ENCODE data around the gene FBXO46. TPM values are rescaled to one million over a fixed set of nuclear protein-coding genes. Genes with fewer than 3 reads are reported as not detected.

Gene FBXO46
- total RNA-seq, 2 donors from 2014 or later, result 38.4 to 46.5 TPM

GRCh38 chr19:45681391-45682015, 49.2 kb downstream of the FBXO46 start:
- peak; percentile 87 to 95 for DNase-seq
- H3K4me1 Mint-ChIP-seq (ENCODE audit: low read depth), result peaks cover 16% of the 10 kb centered on the region
- peak overlapping the region; percentile 79 to 89 for H3K4me3 Mint-ChIP-seq
- H3K27ac Mint-ChIP-seq, result no peak overlapping the region
- H3K27me3 Mint-ChIP-seq (ENCODE audit: low read depth), result no peaks in the 10 kb centered on the region
- peaks cover 0 to 7% of the 10 kb centered on the region in 2 donors for H3K36me3 Mint-ChIP-seq (ENCODE audit: insufficient read depth in 2 of 2)
- no peaks in the 10 kb centered on the region for H3K9me3 Mint-ChIP-seq
- ATAC-seq (replicated peaks in 1 of 2), result peak; percentile 88 to 92

DNA sequence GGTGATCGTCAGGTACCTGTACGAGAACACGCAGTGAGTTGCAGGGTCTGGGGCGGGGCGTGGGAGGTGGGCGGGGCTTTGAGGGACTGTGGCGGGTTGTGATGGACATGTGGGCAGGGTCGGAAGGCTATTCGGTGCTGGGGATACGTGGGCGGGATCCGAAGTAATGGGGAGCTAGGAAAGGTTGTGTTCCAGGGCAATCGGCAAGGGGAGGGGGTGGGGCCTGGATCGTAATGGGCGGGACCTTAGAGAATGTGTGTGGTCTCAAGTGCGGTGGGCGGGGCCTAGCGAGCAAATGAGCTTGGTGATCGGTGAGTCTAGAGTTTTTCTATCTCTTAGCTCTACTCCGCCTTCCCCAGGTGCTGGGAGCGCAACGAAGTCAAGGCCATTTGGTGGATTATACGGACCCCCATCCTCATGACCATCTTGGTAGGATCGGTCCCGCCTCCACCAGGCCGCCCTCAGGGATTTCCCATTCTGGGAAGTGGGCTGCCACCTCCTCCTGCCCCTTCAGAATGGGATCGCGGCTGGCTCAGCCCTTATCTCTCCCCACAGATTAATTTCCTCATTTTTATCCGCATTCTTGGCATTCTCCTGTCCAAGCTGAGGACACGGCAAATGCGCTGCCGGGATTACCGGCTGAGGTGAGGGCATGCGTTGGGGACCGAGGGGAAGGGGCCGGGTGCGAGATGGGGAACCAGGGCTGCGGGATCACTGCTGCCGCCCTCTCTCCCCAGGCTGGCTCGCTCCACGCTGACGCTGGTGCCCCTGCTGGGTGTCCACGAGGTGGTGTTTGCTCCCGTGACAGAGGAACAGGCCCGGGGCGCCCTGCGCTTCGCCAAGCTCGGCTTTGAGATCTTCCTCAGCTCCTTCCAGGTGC, 53.1 kb downstream of the FBXO46 start:
- ATAC-seq (replicated peaks in 1 of 2), result peak; percentile 58 to 60
- Mint-ChIP-seq H3K27ac (peak overlapping the region; percentile 29), H3K9me3 (no peaks in the 10 kb centered on the region), H3K36me3 (ENCODE audit: insufficient read depth in 2 of 2) (no peaks in the 10 kb centered on the region), H3K4me3 (peak overlapping the region; percentile 86 to 89), H3K4me1 (ENCODE audit: low read depth) (peaks cover 16% of the 10 kb centered on the region), H3K27me3 (ENCODE audit: low read depth) (no peaks in the 10 kb centered on the region)
- peak; percentile 85 to 86 for DNase-seq

GRCh38 chr19:45676851-45677263, 53.8 kb downstream of the FBXO46 start:
- Mint-ChIP-seq H3K4me3 (peak overlapping the region; percentile 67 to 89), H3K27me3 (ENCODE audit: low read depth) (no peaks in the 10 kb centered on the region), H3K4me1 (ENCODE audit: low read depth) (peaks cover 12% of the 10 kb centered on the region), H3K27ac (no peak overlapping the region), H3K36me3 (ENCODE audit: insufficient read depth in 2 of 2) (no peaks in the 10 kb centered on the region), H3K9me3 (no peaks in the 10 kb centered on the region)
- DNase-seq (peak; percentile 48 to 57), ATAC-seq (replicated peaks in 1 of 2) (peak; percentile 48 to 51)

DNA sequence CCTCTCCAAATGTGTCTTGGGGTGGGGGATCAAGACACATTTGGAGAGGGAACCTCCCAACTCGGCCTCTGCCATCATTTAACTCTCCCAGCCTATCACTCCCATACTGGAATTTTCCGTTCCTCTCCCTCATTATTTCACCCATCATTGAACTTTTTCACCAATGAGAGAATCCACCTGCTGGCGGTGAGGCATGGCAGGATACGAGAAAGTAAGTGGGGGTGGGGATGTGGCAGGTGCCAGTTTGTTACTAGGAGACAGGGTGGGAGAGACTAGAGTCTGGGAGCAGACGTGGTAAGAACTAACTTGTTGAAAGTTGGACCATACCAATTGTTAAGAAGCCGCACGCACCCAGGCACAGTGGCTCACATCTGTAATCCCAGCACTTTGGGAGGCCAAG, 55.8 kb downstream of the FBXO46 start:
- H3K36me3 Mint-ChIP-seq (ENCODE audit: insufficient read depth in 2 of 2), result peaks cover 0 to 4% of the 10 kb centered on the region in 2 donors
- H3K9me3 Mint-ChIP-seq, result no peaks in the 10 kb centered on the region
- no peak overlapping the region for H3K4me3 Mint-ChIP-seq
- H3K27me3 Mint-ChIP-seq (ENCODE audit: low read depth), result peaks cover 16% of the 10 kb centered on the region
- no peak overlapping the region for H3K27ac Mint-ChIP-seq
- DNase-seq (no peak), ATAC-seq (replicated peaks in 1 of 2) (no peak)
- H3K4me1 Mint-ChIP-seq (ENCODE audit: low read depth), result peaks cover 26% of the 10 kb centered on the region

DNA sequence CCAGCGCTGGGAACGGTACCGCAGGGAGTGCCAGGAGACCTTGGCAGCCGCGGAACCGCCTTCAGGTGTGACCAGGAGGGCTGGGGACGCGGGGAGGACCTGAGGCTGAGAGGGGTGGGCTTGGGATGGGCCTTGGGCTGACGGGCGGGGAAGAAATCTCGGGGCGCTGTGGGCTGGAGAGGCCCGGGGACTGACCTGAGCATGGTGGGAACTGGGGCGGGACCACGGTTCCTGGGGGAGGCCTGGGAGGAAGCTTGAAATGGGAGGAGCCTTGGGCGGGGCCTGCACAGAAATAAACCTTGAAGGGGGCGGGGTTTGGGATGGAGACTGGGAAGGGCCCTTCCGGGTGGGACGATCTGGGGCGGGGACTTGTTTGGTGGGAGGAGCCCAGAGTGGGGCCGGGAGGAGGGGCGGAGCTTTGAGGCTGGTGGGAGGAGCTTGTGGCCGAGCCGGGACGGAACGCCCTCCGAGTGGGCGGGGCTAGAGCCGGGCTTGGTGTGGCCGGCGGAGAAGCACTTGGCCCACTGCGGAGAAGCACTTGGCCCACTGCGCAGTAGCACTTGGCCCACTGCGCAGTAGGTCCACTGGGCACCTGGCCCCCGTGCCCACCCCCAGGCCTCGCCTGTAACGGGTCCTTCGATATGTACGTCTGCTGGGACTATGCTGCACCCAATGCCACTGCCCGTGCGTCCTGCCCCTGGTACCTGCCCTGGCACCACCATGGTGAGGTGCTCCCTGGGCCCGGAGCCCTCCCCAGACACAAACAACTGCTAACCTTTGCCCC, 59.8 kb downstream of the FBXO46 start:
- H3K27ac Mint-ChIP-seq, result no peak overlapping the region
- no peaks in the 10 kb centered on the region for H3K9me3 Mint-ChIP-seq
- peak overlapping the region; percentile 69 to 91 for H3K4me3 Mint-ChIP-seq
- H3K27me3 Mint-ChIP-seq (ENCODE audit: low read depth), result peaks cover 22% of the 10 kb centered on the region
- peak; percentile 16 to 18 for ATAC-seq (replicated peaks in 1 of 2)
- peaks cover 36% of the 10 kb centered on the region for H3K4me1 Mint-ChIP-seq (ENCODE audit: low read depth)
- peaks cover 3 to 4% of the 10 kb centered on the region in 2 donors for H3K36me3 Mint-ChIP-seq (ENCODE audit: insufficient read depth in 2 of 2)
- peak; percentile 80 to 87 for DNase-seq

GRCh38 chr19:45668342-45668871, 62.3 kb downstream of the FBXO46 start:
- peak overlapping the region; percentile 89 to 91 for H3K4me3 Mint-ChIP-seq
- no peaks in the 10 kb centered on the region for H3K9me3 Mint-ChIP-seq
- peaks cover 3 to 4% of the 10 kb centered on the region in 2 donors for H3K36me3 Mint-ChIP-seq (ENCODE audit: insufficient read depth in 2 of 2)
- H3K27me3 Mint-ChIP-seq (ENCODE audit: low read depth), result peaks cover 22% of the 10 kb centered on the region
- ATAC-seq (replicated peaks in 1 of 2) (no peak), DNase-seq (peak; percentile 32 to 48)
- H3K27ac Mint-ChIP-seq, result peak overlapping the region; percentile 21
- peaks cover 47% of the 10 kb centered on the region for H3K4me1 Mint-ChIP-seq (ENCODE audit: low read depth)

GRCh38 chr19:45667620-45668341, 62.9 kb downstream of the FBXO46 start, which contains the start of gene GIPR:
Gene GIPR (plus strand): TSS chr19:45668221. CDS start chr19:45669521, 1,300 bp downstream.
- Mint-ChIP-seq H3K4me1 (ENCODE audit: low read depth) (peaks cover 47% of the 10 kb centered on the region), H3K36me3 (ENCODE audit: insufficient read depth in 2 of 2) (peaks cover 3 to 4% of the 10 kb centered on the region in 2 donors), H3K27ac (peak within 1 kb of the TSS; percentile 21), H3K9me3 (no peaks in the 10 kb centered on the region), H3K27me3 (ENCODE audit: low read depth) (peaks cover 22% of the 10 kb centered on the region), H3K4me3 (peak within 1 kb of the TSS; percentile 89 to 91)
- ATAC-seq (replicated peaks in 1 of 2), result peak; percentile 93 to 95
- DNase-seq, result peak; percentile 78 to 81

- H3K4me1 Mint-ChIP-seq (ENCODE audit: low read depth), result peaks cover 31% of the 10 kb centered on the region
- H3K27me3 Mint-ChIP-seq (ENCODE audit: low read depth), result peaks cover 13% of the 10 kb centered on the region
- no peaks in the 10 kb centered on the region for H3K9me3 Mint-ChIP-seq
- peaks cover 0 to 3% of the 10 kb centered on the region in 2 donors for H3K36me3 Mint-ChIP-seq (ENCODE audit: insufficient read depth in 2 of 2)
- no peak overlapping the region for H3K4me3 Mint-ChIP-seq
- DNase-seq (no peak), ATAC-seq (replicated peaks in 1 of 2) (no peak)
- H3K27ac Mint-ChIP-seq, result no peak overlapping the region
Observed at GRCh38 chr19:45664575-45664974, 66.1 kb downstream of the FBXO46 start.

- H3K4me3 Mint-ChIP-seq, result no peak overlapping the region
- peaks cover 23% of the 10 kb centered on the region for H3K4me1 Mint-ChIP-seq (ENCODE audit: low read depth)
- H3K27ac Mint-ChIP-seq, result no peak overlapping the region
- H3K9me3 Mint-ChIP-seq, result no peaks in the 10 kb centered on the region
- H3K27me3 Mint-ChIP-seq (ENCODE audit: low read depth), result peaks cover 8% of the 10 kb centered on the region
- ATAC-seq (replicated peaks in 1 of 2) (no peak), DNase-seq (no peak)
- peaks cover 0 to 3% of the 10 kb centered on the region in 2 donors for H3K36me3 Mint-ChIP-seq (ENCODE audit: insufficient read depth in 2 of 2)
Observed at GRCh38 chr19:45663800-45664199, 66.9 kb downstream of the FBXO46 start.

DNA sequence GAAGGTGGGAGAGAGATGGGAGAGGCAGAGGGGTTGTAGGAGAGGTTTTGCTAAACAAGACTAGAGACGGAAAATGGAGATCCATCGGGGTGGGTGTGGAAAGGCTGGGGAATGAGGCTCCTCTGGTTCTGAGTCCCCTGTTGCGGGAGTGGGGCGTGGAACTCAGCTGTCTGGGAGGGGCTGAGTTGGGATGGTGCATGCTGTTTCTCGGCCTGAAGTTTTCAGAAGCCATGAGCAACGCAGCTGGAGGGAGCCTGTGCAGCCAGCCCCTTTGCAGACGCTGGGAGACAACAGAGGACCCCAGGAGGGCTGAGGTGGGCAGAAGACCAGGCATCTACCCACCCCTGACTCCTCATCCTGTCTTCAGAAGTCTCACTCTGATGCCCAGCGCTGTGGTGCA, 70.1 kb downstream of the FBXO46 start:
- no peak overlapping the region for H3K27ac Mint-ChIP-seq
- H3K4me1 Mint-ChIP-seq (ENCODE audit: low read depth), result peaks cover 11% of the 10 kb centered on the region
- DNase-seq (no peak), ATAC-seq (replicated peaks in 1 of 2) (no peak)
- no peak overlapping the region for H3K4me3 Mint-ChIP-seq
- no peaks in the 10 kb centered on the region for H3K9me3 Mint-ChIP-seq
- H3K27me3 Mint-ChIP-seq (ENCODE audit: low read depth), result peaks cover 8% of the 10 kb centered on the region
- H3K36me3 Mint-ChIP-seq (ENCODE audit: insufficient read depth in 2 of 2), result no peaks in the 10 kb centered on the region
